HL-60 (cell line): ENCODE measurements around the gene PARP12.

Experiments used
- DNase-seq, 2 experiments: peaks; one replicate each; pipeline ENCODE4 v3.0.0-alpha.2; 2010 to 2020; ENCODE audit warnings: low read depth in 1 of 2, low spot score in 1 of 2
- H3K27ac ChIP-seq: fragments of 250-450 bp; sonication (Bioruptor Pico); replicated peaks from 2 replicates; pipeline ENCODE4 v1.5.1; 2020; ENCODE audit warnings: mild to moderate bottlenecking, moderate library complexity
- H3K27me3 ChIP-seq: fragments of 250-450 bp; sonication (Bioruptor Pico); 2 replicates; pipeline ENCODE4 v1.5.1; 2021; ENCODE audit warnings: mild to moderate bottlenecking, moderate library complexity; ENCODE audit not compliant: insufficient read depth, poor library complexity, severe bottlenecking
- H3K4me3 ChIP-seq: replicated peaks from 2 replicates; pipeline ENCODE4 v1.5.1; 2011; ENCODE audit warnings: mild to moderate bottlenecking, control low read depth, low read length; ENCODE audit not compliant: insufficient read depth
- GABPA ChIP-seq: IDR thresholded peaks from 2 replicates; pipeline ENCODE4 v1.6.1; 2012; ENCODE audit warnings: low read depth
- POLR2AphosphoS5 ChIP-seq: IDR thresholded peaks from 2 replicates; pipeline ENCODE4 v1.6.1; 2012; ENCODE audit warnings: low read depth
- SPI1 ChIP-seq: IDR thresholded peaks from 2 replicates; pipeline ENCODE4 v1.6.1; 2012; ENCODE audit warnings: low read depth, mild to moderate bottlenecking, borderline replicate concordance
- TF ChIP-seq, protein P1 (sequence below): IDR thresholded peaks from 2 replicates; pipeline ENCODE4 v1.6.1; 2012; ENCODE audit warnings: low read depth; ENCODE audit not compliant: insufficient replicate concordance
- TF ChIP-seq, protein P2 (sequence below): IDR thresholded peaks from one replicate; pipeline ENCODE4 v1.5.1; 2011; ENCODE audit warnings: low read length, control low read depth, inconsistent platforms; ENCODE audit not compliant: insufficient read depth

PARP12 gene

DNA sequence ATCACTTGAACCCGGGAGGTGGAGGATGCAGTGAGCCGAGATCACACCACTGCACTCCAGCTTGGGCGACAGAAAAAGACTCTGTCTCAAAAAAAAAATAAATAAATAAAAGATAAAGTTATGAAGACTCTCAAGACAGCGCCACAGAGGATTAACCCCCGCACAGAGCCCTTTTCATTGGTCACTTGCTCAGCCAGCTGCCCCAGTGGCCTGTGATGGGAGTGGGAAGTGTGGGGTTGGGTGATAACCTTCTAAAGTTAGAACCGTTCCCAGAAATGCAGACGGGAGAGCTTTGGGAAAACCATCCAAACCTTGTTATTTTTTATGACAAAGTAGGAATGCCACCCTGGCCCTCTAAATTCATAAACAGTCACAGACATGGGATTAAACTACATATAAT is 57.4 kb downstream of the PARP12 start:
- Histone ChIP-seq H3K27ac (no peak overlapping the region), H3K4me3 (no peak overlapping the region), H3K27me3 (no peaks in the 10 kb centered on the region)
- TF ChIP-seq, protein P1, sequence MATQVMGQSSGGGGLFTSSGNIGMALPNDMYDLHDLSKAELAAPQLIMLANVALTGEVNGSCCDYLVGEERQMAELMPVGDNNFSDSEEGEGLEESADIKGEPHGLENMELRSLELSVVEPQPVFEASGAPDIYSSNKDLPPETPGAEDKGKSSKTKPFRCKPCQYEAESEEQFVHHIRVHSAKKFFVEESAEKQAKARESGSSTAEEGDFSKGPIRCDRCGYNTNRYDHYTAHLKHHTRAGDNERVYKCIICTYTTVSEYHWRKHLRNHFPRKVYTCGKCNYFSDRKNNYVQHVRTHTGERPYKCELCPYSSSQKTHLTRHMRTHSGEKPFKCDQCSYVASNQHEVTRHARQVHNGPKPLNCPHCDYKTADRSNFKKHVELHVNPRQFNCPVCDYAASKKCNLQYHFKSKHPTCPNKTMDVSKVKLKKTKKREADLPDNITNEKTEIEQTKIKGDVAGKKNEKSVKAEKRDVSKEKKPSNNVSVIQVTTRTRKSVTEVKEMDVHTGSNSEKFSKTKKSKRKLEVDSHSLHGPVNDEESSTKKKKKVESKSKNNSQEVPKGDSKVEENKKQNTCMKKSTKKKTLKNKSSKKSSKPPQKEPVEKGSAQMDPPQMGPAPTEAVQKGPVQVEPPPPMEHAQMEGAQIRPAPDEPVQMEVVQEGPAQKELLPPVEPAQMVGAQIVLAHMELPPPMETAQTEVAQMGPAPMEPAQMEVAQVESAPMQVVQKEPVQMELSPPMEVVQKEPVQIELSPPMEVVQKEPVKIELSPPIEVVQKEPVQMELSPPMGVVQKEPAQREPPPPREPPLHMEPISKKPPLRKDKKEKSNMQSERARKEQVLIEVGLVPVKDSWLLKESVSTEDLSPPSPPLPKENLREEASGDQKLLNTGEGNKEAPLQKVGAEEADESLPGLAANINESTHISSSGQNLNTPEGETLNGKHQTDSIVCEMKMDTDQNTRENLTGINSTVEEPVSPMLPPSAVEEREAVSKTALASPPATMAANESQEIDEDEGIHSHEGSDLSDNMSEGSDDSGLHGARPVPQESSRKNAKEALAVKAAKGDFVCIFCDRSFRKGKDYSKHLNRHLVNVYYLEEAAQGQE: no peak
- TF ChIP-seq SPI1 (no peak), POLR2AphosphoS5 (no peak), GABPA (no peak)
- TF ChIP-seq, protein P2, sequence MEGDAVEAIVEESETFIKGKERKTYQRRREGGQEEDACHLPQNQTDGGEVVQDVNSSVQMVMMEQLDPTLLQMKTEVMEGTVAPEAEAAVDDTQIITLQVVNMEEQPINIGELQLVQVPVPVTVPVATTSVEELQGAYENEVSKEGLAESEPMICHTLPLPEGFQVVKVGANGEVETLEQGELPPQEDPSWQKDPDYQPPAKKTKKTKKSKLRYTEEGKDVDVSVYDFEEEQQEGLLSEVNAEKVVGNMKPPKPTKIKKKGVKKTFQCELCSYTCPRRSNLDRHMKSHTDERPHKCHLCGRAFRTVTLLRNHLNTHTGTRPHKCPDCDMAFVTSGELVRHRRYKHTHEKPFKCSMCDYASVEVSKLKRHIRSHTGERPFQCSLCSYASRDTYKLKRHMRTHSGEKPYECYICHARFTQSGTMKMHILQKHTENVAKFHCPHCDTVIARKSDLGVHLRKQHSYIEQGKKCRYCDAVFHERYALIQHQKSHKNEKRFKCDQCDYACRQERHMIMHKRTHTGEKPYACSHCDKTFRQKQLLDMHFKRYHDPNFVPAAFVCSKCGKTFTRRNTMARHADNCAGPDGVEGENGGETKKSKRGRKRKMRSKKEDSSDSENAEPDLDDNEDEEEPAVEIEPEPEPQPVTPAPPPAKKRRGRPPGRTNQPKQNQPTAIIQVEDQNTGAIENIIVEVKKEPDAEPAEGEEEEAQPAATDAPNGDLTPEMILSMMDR: no peak
- DNase-seq: no peak

DNA sequence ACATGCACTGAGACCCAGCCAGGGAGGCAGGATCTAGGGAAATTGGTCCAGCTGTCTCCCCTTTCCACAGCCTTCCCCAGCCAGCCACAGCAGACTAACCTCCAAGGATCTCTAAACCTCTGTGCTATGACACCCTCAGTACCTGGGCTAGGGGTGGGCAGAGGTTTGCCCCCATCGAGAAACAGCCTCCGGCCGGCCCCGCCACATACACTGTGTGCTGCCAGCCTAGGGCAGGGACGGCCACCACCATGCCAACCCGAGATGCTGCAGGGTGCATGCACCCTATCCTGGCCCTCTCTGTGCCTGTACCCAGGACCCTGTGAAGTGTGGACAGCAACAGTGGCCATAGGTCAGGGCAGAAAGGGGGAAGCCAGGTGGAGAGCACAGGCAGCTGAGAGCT is 58.1 kb downstream of the PARP12 start:
- H3K27ac ChIP-seq: no peak overlapping the region
- no peak overlapping the region for H3K4me3 ChIP-seq
- TF ChIP-seq GABPA (no peak), POLR2AphosphoS5 (no peak), SPI1 (no peak)
- TF ChIP-seq, protein P1: no peak
- TF ChIP-seq, protein P2: no peak
- DNase-seq: no peak
- no peaks in the 10 kb centered on the region for H3K27me3 ChIP-seq

DNA sequence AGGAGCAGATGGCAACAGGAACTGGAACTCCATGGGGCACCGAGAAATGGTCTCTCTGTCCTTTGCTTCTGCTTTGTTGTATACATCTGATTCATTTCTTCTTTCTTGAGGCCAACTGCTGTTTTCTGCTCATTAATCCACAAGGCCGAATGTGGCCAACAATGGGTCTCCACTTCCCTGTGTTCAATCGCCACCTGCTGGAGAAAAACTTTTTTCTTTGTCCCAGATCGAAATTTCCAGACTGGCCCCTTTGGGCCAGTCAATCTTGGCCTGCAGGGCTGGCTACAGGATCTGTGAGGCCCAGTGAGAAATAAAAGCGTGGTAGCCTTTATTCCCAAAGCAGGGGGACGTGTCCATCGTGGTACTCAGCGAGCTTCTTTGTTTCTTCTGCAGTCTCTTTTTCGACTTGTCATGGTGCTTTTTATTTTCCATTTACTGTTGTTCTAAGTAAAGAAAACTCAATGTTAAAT is 58.8 kb downstream of the PARP12 start:
- no peak overlapping the region for H3K4me3 ChIP-seq
- DNase-seq: peak; percentile 61 to 62
- no peaks in the 10 kb centered on the region for H3K27me3 ChIP-seq
- H3K27ac ChIP-seq: no peak overlapping the region
- TF ChIP-seq, protein P2: peak; percentile 38
- no peak for TF ChIP-seq GABPA

DNA sequence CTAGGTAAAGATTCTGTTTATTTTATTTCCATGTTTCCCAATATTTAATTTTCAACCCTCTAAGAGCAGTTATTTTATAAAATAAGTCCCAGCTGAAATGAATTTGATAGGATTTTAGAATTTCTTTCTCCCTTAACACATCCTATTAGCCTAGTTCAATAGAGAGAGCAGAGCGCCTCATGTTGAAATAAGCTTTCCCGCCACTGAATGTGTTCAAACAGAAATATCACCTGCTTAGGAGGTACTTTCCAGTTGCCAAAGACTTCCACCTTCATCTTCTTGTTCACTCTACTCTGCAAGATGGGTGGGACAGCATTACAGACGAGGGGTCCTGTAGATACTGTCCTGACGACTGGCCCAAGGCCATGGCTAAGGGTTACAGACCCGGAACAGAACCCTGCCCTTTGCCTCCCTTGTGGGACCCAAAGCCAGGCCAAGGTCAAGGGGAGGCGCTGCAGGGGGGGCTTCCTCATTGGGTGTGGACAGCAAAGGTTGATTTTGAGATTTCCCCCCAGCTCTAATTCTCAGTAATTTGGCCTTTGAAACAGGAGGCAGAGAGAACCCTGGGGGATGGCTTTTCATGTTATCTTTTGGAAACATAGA is 62.0 kb downstream of the PARP12 start:
- no peak overlapping the region for H3K4me3 ChIP-seq
- no peaks in the 10 kb centered on the region for H3K27me3 ChIP-seq
- no peak for DNase-seq
- no peak overlapping the region for H3K27ac ChIP-seq
- TF ChIP-seq SPI1: no peak
